Activated CD4-positive, alpha-beta T cell treated with anti-CD3 and anti-CD28 coated beads, Interleukin-2, amount 50 U/mL, for 48 hours (primary cell): ENCODE results near the gene MICU1.
"Not testable (repeated sequence)": the region's sequence is repeated elsewhere in the genome, so short reads cannot be mapped to it uniquely, and the experiment has no call there.

Experiments used
- DNase-seq, 2 experiments: peaks; one replicate each; pipeline ENCODE4 v3.0.0-alpha.2; 2020

Gene MICU1

DNA sequence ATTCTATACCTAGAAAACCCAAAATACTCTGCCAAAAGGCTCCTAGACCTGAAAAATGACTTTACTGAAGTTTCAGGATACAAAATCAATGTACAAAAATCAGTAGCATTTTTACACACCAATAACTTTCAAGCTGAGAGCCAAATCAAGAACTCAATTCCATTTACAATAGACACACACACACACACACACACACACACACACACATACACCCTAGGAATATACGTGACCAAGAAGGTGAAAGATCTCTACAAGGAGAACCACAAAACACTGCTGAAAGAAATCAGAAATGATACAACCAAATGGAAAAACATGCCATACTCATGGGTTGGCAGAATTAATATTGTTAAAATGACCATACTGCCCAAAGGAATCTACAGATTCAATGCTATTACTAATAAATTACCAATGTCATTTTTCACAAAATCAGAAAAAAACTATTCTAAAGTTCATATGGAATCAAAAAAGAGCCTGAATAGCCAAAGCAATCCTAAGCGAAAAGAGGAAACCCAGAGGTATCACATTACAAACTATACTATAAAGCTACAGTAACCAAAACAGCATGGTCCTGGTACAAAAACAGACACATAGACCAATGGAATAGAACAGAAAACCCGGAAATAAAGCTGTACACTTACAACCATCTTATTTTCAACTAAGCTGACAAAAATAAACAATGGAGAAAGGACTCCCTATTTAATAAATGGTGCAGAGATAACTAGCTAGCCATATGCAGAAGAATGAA lies 122.0 kb downstream of the MICU1 start:
- no peak for DNase-seq

DNA sequence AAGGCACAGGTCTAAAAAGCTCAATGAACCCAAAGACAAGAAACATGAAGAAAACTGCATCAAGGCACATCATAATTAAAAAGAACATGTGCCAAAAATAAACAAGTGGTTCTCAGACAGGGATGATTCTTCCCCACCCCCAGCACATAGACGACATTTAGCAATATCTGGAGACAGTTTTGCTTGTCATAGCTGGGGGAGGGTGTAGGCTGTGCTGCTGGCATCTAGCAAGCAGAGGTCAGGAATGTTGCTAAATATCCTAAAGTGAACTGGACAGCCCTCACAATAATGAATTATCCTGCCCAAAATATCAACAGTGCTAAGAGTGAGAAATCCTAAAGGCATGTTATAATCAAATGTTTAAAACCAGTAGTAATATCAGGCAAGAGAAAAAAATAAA lies 122.6 kb downstream of the MICU1 start:
- DNase-seq, result no peak

DNA sequence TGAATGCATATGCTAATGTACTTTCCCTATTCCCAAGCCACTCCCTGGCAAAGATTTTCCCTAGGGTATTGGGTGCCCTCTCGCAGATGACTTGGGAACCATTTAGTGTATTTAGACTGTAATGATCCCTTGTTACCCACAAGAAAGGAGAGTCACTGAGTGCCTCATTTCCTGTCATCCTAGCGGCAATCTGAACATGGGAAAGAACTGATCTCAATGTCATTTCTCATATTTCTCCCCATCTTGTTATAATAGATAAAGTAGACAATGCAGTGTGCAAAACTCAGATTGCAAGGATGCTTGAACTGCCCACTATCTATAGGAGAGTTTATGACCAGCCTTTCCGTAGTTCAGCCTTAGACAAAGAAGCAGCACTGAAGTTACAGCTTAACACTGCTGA lies 123.3 kb downstream of the MICU1 start:
- DNase-seq, result no peak

DNA sequence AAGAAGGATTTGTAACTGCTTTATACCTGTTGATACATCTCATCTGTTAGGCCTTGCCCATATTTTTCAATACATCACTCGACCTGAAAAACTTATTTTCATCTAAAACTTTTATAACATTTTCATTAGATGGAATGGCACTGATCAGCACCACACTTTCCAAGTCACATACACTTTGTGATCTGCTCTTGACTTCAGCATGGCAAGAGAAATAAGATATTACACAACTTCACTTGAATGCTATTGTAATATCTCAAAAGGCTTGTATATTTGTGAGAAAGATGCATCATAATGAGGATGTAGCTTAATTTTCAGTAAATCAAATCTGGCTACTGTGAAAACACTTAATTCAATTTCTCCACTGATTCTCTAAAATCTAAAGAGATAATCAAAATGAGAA lies 126.2 kb downstream of the MICU1 start:
- DNase-seq, result no peak

DNA sequence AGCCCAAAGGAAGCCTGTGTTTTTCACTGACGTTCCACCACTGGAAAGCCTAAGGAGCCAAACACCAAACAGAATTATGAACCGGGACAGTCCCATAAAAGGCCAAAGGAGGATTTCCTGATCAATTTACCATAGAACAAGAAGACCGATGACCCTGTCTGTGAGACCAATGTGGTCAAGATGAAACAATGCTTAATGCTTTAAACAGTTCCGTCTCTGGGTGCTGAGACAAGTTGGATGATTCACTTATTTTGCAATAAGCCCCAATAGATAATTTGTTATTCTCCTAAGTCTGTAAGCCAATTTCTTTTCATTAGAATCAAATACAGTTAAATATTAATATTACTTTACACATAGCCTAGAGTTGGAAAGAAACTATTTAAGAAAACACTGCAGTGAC lies 134.9 kb downstream of the MICU1 start:
- no peak for DNase-seq

DNA sequence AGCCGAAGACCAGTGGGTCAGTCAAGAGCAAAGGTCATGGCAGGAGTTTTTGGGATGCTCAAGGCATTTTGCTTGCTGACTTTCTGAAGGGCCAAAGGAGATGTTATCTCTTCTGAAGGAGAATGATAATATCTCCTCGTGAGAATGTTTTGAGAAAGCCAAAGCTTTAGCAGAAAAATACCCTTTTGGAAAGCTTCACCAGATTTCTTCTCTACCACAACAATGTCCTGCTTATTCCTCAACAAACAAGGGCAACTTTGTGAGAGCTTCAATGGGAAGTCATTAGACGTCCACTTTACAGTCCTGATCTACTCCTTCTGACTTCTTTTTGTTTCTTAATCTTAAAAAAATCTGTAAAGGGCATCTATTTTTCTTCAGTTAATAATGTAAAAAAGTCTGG lies 138.4 kb downstream of the MICU1 start:
- no peak for DNase-seq

DNA sequence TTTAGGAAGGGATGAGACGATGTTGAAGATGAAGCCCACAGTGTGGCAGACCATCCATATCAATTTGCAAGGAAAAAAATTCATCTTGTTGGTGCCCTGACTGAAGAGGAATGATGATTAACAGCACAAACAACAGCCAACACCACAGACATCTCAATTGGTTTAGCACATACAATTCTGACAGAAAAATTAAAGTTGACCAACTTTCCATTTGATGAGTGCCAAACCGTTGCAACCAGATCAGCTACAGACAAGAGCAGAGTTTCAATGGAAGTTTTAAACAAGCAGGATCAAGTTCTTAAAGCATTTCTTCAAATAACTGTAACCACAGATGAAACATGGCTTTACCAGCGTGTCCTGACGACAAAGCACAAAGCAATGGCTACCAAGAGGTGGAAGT lies 138.8 kb downstream of the MICU1 start:
- no peak for DNase-seq

DNA sequence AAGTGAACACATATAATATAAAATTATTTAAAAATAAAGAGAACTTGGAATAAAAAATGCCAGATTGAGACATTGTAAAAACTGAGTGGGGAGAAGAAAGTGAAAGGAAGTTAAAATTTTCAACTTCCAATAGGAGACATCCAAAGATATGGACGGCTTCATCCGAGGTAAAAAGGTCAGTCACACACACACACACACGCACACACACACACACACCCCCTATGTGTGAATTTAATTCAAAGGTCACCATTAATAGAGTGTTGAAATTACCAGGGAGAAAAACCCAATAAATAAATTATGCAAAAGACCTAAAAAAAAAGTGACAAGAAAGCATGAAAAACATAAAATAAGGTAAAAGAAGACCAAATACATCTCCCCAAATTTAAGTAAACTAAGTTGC lies 140.2 kb downstream of the MICU1 start:
- no peak for DNase-seq

DNA sequence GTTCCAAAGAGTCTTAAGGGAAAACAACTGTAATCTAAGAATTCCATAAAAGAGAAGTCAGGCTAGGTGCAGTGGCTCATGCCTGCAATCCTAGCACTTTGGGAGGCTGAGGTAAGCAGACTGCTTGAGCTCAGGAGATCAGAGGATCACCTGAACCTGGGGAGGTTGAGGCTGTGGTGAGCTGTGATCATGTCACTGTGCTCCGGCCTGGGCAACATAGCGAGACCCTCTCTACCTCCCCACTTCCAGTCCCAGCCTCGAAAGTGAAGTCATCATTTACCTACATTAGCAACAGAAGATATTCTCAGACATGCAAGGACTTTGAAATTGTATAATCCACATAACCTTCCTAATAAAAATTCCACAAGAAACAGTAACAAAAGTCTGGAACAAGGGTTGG lies 141.4 kb downstream of the MICU1 start:
- no peak for DNase-seq

DNA sequence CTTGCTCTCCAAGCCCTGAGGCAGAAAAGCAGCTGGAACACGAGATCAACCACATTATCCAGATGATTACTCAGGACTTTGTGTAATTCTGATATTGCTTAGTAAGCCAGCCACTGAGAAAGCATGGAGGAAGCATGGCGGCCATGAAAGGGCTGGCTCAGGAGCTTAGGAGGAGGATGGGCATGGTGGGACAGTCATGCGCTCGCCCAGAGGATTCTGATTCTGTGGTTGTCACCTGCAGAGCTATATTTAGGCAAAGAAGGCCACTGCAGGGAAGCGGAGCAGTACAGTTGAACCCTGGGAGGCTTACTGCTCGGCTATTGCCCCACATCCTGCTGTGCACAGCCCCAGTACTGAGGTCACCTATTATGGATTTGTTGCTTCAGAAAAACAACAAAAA lies 142.4 kb downstream of the MICU1 start:
- no peak for DNase-seq

DNA sequence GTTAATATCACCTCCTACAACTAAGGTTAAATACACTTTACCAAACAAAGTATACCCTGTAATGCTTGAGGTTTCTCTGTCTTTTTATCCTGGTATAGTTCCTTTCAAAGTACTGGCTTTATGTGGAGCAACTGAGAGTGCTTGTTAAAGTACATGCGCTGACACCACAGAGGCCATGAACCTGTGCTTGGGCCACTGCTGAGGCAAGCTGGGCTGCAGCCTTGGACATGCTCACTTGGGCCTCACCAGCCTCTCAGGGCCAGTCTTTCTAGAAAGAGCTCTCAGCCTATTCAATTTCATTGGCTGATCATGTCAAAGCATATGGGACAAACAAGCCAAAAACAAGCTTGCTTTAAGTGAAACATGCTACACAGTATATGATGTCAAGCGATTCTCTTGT lies 145.0 kb downstream of the MICU1 start:
- no peak for DNase-seq

DNA sequence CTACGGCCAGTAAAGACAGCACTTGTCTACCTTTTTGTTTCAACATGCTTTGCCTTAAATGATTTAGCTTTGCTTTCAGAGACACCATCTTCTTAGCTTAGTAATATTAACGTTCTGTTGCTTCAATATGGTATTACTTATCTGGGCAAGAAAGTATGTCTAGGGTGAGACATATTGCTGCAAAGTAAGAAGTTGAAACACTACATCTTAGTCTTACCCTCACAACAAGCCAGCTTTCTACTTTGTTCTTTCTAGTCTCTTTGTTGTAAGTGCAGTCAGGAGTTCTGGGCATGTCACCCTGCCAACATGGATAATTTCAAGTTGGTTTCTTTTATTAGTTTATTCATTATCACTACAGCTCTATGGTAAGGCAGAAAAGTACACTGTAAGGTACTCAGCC lies 148.4 kb downstream of the MICU1 start:
- no peak for DNase-seq

DNA sequence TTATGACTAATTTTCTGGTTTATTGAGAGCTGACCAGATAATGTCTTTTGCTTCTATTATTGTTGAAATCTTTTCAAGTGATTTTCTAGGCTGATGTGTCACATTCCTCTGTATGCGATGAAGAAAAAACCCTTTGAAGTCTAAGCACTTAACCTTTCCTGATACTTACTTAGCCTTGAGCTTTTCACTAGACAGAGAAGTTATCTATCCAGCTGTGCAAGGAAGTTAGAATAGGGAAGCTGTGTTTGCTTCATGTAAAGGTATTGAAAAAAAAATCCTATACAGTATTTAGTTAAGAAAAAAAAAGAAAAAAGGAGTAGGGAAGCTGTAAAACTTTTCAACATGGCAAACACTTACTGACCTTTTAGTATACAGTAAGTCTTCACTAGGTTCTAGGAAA lies 153.6 kb downstream of the MICU1 start:
- no peak for DNase-seq

DNA sequence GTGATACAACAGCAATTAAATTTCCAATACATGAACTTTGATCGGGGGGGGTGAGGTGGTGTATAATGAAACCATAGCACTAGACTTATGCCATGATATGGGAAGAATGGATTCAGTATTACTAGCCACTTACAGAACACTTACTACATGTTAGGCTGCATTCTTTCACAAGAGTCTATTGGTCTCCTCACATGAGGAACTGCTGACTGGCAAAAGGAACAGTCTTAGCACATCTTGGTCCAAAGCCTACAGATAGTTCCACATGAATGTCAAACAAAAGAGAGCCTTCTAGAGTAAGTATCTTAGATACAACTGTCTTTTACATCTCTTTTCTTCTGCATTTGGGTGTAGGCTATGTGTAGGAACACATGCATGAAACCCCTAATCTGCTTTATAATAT lies 155.2 kb downstream of the MICU1 start:
- DNase-seq, result no peak

DNA sequence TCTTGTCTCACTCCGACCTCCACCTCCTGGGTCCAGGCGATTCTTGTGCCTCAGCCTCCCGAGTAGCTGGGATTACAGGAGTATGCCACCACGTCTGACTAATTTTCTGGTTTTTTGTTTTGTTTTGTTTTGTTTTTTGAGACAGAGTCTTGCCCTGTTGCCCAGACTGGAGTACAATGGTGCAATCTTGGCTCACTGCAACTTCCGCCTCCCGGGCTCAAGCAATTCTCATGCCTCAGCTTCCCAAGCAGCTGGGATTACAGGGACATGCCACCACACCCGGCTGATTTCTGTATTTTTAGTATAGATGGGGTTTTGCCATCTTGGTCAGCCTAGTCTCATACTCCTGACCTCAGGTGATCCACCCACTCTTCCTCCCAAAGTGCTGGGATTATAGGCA lies 158.8 kb downstream of the MICU1 start:
- DNase-seq, result not testable (repeated sequence)

DNA sequence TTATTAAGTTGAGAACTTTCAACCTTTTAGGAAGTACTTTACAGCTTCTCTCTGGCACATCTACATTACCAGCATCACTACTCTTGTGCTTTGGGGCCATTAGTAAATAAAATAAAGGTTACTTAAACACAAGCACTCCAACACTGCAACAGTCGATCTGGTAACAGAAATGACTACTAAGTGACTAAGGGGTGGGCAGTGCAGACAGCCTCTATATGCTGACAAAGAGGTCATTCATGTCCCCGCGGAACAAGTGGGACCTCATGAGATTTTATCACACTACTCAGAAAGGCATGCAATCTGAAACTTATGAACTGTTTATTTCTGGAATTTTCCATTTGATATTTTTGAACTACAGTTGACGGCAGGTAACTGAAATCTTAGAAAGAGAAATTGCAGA lies 159.9 kb downstream of the MICU1 start:
- DNase-seq, result no peak

DNA sequence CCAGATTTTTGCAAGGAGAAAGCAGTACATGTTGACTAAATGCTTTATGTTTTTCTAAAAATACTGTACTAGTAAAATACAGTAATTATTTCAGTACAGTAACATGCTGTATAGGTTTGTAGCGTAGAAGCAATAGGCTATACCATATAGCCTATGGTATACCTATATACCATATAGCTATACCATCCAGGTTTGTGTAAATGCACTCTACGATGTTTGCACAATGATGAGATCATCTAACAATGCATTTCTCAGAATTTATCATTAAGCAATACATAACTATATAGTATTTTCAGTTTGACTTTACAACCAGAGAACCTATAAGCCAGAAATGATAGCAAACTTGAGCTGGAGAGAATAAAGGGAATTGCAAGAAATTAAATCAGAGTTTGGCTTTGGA lies 161.4 kb downstream of the MICU1 start:
- DNase-seq, result no peak

DNA sequence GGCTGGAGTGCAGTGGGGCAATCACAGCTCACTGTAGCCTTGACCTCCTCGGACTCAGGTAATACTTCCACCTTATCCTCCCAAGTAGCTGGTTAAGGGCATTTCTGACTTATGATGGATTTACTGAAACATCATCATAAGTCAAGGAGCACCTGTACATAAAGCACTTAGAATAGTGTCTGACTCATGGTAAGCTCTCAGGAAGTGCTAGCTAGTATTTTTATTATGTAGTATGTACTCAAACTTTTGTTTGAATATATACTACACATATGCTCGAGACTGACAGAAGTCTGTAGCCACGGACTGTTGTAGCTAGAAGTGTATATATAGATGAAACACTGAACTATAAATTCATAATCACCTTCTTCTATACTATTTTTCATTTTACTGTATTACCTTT lies 163.6 kb downstream of the MICU1 start:
- no peak for DNase-seq

DNA sequence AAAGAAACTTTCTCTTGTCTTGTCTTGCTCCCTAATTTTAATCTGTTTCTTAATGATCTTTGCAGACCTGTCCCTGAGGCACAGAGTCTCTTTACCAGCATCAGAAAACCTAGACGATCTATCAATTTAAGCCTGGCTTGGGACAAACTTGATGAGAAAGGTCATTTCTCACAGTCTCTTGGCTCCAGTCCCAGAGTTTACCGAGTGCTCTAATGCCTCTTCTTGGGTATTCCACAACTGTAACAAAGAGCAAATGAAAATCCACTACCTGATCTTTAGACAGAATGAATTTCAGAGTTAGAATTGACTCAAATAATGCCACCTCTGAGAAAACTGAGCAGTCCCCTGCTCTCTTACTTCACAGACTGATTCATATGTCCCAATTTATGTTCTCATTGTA lies 164.8 kb downstream of the MICU1 start:
- no peak for DNase-seq

DNA sequence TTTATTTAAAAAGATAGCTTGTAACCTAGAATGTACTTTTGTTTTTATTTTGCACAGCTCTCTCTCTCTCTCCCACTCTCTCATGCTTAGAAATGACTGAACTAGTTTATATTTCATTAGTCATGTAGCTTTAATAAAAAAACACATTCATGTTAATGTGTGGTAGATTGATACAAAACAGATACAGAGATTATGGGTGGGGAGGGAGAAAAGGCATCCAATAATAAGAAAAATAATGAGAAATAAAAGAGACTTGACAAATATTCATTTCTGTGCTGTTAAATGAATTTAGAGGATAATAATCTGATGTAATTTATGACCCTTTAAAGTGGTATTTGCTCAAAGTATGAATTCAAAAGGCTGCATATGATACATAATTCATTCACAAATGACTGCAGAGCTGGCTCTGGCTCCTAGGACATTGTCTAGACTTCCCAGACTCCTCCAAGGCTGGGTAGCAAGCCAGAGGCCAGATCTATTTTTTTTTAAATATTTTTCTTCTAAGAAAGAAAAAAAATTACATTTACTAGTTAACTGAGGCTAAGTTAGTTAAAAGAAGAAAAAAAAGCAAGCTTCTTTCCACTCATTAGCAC lies 165.5 kb downstream of the MICU1 start:
- no peak for DNase-seq

DNA sequence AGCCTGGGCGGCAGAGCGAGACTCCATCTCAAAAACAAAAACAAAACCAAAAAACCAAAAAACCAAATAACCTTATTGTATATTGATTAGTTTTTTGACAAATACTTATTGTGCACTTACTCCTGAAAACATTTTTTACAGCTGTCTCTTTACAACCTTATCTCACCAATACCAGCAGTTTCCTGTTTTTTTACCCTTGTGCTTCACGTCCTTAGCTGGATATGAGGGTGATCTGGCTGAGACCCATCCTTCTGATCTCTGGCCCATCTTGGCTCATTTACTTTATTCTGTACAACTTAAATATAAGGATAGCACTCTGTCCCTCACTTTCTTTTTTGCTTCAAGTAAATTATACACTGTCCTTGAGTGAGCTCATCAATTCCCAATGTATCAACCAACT lies 166.6 kb downstream of the MICU1 start:
- no peak for DNase-seq

DNA sequence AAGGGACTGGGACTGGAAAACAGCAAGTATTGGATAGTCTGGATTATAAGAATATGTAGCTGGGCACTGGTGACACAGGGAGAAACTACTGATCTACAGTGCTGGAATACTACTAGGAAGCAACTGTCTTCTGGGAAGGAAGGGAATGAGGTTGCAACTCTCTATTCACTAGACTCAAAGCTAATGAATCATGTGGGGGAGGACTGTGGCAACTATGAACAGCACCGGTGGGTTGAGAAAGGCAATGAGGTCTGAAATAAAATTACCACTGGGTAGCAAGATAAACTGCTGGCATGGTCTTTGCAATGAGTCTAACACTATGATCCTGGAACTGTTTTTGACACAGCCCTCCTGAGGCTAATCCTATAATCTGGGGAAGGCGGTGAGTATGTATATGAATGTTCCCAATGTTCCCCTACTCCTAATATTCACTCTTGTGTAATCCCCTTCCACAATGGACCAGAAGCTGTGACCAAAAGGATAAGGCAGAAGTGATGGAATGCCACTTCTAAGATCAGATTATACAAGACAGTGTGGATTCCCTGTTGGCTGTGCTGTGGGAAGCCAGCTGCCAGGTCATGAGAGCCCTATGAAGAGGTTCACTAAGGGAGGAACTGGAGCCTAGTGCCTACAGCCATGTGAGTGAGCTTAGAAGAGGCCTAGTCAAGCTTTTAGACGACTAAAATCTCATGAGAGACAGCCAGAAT lies 169.8 kb downstream of the MICU1 start:
- no peak for DNase-seq

DNA sequence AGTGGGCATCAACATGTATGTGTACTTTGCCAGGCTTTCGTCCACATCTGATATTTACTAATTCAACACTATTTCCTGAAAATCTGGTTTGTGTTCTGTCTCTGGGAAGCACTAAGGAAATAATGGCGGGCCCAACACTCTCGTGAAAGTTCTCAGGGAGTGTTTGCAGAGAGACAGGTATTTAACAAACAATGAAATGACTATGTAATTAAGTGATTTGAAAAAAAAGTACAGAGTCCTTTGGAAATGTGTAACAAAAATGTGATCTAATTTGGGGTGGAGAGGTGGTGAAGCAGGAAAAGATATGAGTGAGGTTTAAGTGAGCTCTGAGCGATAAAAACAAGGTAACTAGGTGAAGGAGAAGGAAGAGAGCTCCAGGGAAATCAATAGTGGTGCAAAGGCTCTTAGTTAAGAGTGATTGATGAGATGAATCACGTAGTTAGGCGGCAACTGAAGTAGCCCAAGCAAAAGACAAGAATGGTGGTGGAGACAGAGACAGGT lies 175.9 kb downstream of the MICU1 start:
- no peak for DNase-seq

DNA sequence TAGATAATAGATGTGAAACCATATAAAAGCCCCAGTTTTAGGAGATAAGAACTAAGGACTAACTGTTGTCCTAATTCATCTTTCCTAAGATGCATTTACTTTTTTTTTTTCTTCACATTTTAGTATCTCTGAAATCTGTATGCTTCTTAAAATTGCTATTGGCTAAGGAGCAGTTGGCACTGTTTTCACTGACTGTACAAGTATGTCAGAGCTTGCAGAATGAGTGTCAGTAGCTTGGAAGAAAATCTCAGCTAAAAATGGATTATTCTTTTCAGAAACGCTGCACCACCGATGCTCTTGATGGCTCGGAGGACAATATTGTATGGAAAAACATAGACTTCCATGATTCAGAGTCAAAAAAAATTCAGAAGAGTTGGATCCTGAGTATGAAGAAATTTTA lies 180.0 kb downstream of the MICU1 start:
- no peak for DNase-seq
